CD4-positive, alpha-beta T cell treated with Interleukin-12 subunit alpha and Interleukin-12 subunit beta, for 1 hour (primary cell): Measurements from ENCODE around the gene CYP27B1.
"Not testable (repeated sequence)": the region's sequence is repeated elsewhere in the genome, so short reads cannot be mapped to it uniquely, and the experiment has no call there.

ENCODE experiments used
- DNase-seq: peaks from one replicate; pipeline ENCODE4 v3.0.0-alpha.2; 2020

Gene CYP27B1

DNA sequence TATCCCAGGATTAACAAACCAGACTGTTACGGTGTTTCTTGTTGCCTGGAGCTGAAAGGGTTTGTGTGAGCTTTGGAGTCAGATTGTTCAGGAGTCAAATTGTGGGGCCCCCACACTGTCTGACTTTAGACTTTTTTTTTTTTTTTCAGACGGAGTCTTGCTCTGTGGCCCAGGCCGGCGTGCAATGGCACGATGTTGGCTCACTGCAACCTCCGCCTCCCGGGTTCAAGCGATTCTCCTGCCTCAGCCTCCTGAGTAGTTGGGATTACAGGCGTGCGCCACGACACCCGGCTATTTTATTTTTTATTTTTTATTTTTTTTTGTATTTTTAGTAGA, 16.6 kb upstream of the CYP27B1 start:
- DNase-seq = no peak

DNA sequence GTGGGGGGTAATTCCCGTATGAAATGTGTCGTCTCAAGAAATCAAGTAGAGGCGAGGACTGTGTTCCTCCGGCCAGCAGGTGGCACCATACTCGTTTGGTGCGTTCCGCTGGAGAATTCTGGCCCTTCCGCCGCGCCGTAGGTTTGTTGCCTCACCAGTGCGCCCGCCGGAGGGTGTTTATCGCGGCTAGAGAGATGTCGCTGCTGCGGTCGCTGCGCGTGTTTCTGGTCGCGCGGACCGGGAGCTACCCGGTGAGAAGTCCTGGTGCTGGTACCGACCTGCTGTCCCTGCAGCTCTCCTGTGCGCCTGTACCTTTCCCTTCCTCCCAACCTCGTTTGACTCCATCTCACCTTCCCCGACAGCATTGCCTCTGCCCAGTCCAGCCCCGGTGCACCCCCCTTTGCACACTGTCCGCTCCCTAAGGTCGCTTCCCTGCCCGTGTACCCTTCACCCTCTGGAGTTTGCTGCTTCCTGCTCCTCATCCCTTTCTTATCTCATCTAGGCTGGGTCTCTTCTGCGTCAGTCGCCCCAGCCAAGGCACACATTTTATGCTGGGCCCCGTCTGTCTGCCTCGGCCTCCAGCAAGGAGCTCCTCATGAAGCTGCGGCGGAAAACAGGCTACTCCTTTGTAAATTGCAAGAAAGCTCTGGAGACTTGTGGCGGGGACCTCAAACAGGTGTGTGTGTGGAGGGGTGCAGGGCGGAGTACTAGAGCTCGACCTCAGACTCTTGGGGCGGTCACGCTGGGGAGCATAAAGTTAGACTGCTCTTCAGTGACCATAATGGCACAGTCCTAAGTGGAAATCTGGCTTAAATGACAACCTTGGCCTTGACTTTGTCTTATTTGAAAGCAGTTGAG, 16.0 kb upstream of the CYP27B1 start, which contains the start of gene TSFM:
Gene TSFM, plus strand, starts transcription at position 180 of the 858 bp plus-strand sequence. Its CDS starts 15 bp downstream, at position 195.
- peak; percentile 97 for DNase-seq

DNA sequence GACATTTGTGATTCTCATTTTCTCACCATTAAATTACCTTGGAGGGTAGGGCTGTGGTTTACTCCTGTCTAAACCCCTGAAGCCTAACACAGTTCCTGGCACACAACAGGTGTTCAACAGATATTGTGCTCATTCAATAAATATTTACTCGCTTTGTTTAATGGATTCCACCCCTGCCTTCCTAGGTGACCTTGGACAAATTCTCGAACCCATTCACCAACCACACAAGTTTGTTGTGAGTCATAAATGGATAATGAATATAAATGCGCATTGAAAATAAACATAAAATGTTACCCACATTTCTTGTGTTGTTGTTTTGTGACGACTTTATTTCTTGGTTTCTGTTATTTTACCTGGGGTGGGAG, 15.3 kb upstream of the CYP27B1 start:
- DNase-seq = no peak

DNA sequence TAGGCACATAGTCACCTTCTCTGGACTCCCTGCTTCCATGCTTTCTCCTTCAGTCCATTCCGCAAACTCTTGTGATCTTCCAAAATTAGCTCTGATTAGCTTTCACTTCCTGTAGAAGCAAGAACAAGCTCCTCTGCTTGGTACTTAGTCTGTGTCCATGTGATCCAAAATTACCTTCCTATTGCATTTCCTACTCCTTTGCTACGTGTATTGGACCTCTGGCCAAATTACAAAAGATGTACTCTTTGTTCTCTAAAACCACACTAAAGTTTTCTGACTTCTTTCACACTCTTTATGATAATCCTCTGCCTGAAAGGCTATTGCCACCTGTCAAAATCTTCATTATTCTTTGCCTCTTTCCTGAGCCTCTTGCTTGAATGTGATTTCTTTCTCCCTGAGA, 14.9 kb upstream of the CYP27B1 start:
- DNase-seq = no peak

DNA sequence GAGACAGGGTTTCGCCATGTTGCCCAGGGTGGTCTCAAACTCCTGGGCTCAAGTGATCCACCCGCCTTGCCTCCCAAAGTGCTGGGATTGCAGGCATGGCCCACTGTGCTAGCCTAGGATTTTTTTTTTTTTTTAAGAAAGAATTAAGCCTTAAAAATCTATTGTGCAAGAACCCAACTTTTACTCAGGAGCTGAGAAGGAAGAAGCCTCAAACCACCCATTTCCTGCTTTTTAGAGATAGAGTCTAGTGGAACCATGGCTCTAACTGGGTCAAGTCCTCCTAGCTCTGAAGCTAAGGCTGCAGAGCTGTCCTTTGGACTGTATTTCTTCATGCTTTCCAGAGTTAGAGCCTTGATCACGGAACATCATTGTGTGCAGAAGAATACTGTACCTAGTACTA, 14.4 kb upstream of the CYP27B1 start:
- DNase-seq = no peak

DNA sequence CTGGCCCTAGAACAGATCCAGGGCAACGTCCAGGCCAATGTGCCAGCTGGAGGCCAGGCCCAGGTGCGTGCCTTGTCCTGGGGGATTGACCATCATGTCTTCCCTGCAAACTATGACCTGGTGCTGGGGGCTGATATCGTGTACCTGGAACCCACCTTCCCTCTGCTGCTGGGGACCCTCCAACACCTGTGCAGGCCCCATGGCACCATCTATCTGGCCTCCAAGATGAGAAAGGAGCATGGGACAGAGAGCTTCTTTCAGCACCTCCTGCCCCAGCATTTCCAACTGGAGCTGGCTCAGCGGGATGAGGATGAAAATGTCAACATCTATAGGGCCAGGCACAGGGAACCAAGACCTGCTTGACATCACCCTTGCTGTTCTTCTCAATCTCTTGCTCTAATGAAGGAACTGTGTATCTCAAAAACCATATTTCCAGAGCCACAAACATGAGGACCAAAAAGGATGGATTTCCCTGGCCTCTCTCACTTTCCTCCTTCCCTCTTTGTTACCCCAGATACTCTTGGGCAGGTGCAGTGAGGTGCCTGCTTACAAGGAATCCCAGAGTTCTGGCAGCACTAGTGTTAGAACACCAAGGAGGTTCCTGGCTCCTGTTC, 13.5 kb upstream of the CYP27B1 start:
- DNase-seq = no peak

DNA sequence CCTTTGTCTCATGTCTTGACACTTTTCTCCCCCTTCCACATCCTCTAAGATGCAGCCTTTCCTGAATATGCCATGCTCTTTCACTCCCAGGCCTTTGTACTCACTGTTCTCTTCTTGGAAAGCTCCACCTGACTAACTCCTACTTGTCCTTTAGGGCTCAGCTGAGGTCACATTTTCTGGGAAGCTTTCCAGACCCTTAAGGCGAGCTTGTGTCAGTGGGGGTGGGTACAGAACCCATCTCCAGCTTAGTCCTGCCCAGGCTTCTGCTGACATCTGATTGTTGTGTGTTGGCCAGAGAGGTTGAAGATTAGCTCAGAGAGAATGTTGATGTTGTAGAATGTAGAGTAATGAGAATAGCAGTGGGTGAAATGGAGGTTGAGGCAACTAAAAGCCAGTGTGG, 12.9 kb upstream of the CYP27B1 start:
- no peak for DNase-seq

DNA sequence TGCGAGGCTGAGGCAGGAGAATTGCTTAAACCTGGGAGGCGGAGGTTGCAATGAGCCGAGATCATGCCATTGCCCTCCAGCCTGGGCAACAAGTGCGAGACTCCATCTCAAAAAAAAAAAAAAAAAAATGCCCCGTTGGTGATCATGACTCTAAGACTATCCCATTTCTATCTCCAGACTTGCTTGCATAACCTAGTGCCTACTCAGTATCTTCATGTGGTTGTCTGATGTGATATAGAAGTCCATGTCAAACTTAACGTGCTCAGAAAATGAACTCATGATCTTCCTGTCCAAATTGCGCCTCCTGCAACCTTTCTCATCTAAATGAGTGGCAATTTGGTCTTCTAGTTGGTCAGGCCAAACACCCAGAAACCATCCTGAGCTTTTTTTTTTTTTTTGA, 11.0 kb upstream of the CYP27B1 start:
- DNase-seq = no peak

DNA sequence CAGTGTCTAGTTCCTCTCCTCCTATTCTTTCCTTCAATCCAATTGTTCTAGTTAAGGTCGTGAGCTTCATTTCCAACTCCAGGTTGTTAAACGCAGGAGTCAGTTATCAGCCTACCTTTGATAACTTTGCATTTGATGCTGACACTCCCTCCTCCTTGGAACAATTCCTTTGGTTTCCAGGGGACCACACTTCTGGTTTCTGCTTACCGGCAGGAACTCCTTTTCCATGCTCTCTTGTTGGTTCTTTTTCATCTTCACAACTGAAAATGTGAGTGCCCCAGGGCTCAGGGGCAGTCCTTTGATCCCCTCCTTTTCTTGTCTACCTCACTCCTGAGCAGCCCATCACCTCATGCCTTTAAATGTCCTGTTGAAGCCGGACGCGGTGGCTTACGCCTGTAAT, 10.5 kb upstream of the CYP27B1 start:
- DNase-seq = no peak

DNA sequence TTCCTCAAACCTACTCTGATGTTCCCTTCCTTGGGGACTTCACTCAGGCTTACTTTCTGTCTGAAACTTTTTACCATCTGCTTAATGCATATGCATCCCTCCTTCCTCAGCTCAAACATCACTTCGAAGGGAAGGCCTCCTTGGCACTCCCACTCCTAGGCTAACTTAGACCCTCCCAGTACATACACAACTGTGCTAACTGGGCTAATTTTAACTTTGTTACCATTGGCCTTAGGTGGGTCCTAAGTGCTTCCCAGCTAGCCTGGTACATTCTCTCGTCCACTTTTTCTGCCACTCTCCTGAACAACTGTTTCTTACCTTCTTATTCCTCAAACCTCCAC, 9.3 kb upstream of the CYP27B1 start:
- no peak for DNase-seq

DNA sequence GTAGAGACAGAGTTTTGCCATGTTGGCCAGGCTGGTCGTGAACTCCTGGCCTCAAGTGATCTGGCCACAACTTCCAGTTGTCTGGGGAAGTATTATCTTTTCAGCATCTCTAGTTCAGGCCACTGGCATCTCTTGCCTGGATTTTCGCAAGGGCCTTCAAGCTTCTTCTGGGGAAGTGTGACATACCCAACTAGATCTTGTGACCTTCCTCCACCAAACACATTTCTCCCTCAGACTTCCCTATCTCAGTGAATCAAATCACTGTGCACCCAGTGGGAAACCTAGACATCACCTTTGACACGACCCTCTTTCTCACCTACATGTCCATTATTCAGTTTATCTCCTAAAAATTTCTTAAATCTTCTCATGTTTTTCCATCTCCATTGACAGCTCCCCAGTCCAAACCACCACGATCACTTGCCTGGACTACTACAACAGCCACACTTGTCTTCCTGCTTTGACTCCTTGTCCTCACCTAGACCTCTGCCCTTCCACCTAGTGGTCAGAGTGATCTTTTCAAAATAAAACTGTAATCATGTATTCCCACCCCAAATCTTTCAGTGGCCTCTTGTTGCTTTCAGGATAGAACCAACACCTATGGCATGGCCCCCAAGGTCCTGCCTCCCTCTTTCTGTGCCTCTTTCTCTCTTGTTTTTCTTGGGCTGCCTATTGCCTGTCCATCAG, 8.8 kb upstream of the CYP27B1 start:
- DNase-seq = no peak

DNA sequence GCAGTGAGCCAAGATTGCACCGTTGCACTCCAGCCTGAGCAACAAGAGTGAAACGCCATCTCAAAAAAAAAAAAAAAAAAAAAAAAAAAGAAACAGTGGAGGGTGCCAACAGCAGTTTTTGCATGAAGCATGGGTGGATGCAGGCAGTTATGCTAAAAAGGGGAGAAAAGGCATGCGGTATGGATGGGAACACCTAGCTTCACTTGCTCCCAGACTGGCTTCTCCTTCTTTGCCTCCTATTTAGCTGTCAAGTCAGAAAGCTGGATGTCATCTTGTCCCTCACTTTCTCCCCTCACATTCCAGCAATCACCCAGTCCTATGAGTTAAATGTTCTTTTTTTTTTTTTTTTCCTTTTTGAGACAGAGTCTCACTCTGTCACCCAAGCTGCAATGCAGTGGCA, 8.2 kb upstream of the CYP27B1 start:
- DNase-seq = no peak

DNA sequence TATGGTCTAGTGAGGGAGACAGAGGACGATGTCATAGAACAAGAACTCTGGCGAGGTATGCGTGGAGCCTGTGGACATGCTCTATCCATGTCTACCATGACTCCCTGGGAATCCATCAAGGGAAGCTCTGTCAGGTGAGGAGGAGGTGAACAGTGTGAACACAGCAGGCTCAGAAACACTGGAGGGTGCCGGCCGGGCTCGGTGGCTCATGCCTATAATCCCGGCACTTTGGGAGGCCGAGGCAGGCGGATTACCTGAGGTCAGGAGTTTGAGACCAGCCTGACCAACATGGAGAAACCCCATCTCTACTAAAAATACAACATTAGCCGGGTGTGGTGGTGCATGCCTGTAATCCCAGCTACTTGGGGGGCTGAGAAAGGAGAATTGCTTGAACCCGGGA, 7.8 kb upstream of the CYP27B1 start:
- DNase-seq = not testable (repeated sequence)

DNA sequence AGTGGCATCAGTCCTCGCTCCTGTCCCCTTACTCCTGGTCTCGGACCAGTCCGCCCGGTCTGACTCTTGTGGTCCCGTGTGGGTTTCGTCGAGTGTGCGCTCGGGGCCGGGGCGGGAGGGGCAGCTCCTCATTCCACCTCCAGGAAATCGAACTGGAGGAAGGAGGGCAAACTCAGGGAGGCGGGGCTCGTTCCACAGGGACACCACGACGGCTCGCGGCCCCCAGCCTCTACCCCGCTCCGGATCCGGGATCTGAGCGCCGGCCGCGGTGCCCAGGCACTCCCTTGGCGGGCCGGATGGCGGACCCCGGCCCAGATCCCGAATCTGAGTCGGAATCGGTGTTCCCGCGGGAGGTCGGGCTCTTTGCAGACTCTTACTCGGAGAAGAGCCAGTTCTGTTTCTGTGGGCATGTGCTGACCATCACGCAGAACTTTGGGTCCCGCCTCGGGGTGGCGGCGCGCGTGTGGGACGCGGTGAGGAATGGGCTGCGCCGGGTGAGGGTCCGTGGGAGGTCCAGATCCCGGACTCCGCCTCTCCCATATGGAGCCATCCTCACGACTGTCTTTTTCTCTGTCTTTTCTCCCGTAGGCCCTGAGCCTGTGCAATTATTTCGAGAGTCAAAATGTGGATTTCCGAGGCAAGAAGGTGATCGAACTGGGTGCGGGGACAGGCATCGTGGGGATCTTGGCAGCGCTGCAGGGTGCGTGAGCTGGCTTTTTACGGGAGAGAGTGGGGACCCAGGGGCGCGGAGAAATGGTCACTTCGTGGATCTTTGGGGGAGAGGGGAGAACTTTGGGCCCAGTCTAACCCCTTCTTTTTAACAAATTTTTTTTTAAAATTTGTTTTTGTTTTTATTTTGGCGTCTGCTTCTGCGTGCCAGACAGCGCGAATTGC, 5.8 kb upstream of the CYP27B1 start, which contains the start of gene EEF1AKMT3:
Gene EEF1AKMT3, plus strand, starts transcription at position 186 of the 894 bp plus-strand sequence. Its CDS starts 111 bp downstream, at position 297.
- DNase-seq = peak; percentile 33

DNA sequence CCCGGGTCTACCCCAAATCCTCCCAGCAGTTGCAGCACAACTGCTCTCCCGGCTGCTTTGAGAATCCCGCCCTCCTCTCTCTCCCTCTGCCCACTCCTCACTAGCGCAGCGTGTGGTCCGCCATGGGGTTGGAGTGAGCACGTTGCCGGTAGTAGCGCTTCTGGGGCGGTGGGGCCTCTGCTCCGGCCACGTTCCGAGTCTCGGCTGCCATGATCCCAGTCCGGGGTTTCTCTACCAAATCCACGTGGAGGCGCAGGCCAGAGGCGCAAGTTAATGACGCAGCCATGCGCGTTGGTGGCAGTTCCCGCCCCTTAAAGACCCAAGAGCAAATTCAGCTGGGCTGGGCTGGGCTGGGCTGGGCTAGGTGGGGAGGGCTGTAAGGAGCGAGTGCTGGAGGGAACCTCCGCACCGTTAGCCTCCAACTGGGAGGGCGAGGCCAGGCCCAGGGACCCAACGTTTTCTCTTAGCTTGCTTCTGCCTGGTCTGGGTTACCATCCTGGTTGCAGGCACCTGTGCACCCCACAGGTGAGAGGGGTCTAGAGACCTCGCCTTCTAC, 5.1 kb upstream of the CYP27B1 start, which contains the start of gene METTL1:
Gene METTL1, minus strand, starts transcription at position 233 of the 556 bp plus-strand sequence. Its CDS starts 22 bp downstream, at position 211.
- peak; percentile 91 for DNase-seq

DNA sequence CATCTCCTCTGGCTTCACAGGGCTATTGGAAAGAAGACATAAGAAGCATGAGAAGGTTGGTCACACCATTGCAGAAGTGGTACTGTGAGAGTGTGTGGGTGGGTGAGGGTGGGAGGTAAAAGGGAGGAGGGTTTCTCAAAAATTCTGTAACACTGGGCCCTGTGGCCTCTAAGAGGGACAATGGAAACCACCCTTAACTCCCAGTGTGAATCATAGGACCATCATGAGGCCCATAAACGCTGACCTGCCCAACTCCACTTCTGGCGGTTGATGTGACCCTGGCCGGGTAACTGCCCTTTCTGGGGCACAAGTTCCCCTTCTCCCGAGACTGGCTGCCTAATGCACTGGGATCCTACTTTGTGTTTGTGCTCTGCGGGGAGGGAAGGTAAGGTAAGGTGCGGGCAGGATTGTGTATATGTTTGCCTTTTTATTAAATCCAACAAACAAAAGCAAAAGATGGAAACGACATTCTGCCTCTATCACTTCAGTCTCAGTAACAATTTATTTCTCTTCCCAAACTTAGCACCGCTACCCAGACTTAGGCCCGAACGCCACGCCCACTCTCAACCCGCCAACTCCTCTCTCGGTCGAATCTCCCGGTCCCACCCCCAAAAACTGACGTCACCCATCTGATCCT, 4.5 kb upstream of the CYP27B1 start:
- DNase-seq = peak; percentile 85

DNA sequence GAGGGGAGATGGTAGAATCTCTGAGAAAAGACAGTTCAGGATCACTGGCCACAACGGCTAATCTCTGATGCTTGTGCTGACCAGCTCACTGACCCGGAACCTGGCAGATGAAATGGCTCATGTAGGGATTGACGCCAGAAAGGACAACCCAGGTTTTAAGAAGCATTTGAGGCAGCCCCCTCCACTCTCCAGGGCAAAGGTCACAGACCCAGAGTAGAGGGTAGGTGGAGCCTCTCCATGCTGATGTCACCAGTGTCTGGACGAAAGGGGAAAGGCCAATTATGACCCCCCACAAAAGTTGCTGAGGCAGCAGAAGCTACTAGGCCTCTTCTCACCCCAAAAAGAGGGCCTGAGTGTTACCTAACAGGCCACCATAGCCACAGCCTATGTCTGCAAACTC, 3.9 kb upstream of the CYP27B1 start:
- no peak for DNase-seq

DNA sequence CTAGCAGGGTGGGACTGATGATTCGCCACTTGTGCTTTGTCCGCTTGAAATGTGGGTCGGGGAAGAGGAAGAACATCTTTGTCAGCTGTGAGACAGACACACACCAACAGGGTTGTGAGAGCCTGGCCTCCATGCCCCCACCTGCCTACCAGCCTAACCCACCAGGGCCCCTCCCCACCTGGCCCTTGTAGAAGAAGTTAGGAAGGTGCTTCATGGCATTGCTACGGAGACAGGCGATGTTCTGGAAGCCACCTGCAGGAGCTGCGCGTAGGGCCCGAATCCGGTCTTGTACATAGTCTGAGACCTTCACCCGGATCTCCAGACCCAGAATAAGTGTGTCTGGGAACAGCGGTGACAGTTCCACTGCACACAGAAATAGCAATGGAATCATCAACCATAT, 2.7 kb upstream of the CYP27B1 start:
- no peak for DNase-seq

DNA sequence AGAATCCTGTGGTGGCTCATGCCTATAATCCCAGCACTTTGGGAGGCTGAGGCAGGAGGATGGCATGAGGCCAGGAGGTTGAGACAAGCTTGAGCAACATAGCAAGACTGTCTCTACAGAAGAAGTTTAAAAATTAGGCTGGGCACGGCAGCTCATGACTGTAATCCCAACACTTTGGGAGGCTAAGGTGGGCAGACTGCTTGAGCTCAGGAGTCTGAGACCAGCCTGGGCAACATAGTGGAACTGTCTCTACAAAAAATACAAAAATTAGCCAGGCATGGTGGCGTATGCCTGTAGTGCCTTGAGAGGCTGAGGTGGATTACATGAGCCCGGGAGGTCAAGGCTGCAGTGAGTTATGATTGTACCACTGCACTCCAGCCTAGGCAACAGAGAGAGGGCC, 998 bp upstream of the CYP27B1 start:
- DNase-seq = no peak

DNA sequence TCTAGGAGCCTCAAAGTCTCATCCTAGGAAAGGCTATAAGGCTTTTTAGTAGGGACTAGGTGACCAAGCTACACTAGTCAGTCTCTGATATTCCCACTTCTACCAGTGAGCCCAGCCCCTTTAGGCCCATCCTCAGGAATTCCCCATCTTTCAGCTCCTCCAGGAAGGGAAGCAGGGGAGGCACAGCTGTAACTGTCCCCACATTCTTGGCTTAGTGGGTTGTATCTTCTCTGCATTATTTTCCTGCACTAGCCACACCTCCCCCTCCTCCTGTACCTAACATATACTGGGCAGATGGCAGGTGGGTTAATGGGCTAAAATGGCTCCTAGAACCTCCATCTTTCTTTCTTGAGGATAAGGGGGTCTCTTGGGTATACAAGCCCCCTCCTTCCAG, 424 bp upstream of the CYP27B1 start:
- no peak for DNase-seq

DNA sequence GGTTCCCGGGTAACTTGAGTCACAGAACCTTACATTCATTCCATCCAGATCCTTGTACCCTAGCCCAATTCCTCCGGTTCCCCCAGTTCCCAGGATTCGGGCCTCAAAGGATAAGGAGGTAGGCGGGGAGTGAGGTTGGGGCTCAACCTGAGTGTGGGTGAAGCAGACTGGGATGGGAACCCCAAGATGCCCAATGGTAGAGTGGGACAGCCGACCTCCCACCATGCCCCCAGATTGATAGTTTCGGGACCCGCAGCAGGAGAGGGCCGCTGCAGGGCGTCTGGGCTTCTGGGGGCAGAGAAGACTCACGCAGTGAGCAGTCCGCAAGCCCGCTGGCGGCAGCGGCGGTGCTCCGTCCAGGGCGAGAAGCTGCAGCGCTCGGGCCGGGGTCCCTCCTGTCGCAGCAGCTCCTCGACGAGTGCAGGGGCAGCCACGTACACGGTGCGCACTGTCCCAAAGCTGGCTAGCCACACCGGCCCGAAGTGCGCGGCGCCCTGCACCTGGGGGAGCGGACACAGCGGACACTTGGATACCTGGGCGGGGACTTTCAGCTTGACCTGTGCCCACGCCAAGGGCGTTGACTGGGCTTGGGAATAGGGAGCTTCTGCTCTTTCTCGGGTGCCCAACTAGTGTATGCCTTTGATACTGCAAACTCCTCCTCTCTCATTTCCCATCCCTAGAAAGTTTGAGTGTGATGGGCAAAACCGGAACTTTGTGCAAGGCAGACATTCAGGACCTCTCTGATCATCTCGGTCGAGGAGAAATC, 997 bp downstream of the CYP27B1 start:
- DNase-seq = no peak
